Fibroblast of mammary gland (primary cell): Measurements from ENCODE around the gene DNAJC5G.

Experiments
- DNase-seq: peaks from one replicate; pipeline ENCODE4 v3.0.0-alpha.2; 2010; ENCODE audit warnings: low read depth
- H3K4me3 ChIP-seq: 2 replicates; pipeline ENCODE4 v1.5.1; 2011; ENCODE audit warnings: low read depth, mild to moderate bottlenecking, low read length, moderate library complexity; ENCODE audit not compliant: control insufficient read depth
- CTCF ChIP-seq: conservative IDR thresholded peaks from 2 replicates; pipeline ENCODE4 v1.5.1; 2011; ENCODE audit warnings: low read depth, low read length, inconsistent platforms; ENCODE audit not compliant: control insufficient read depth, insufficient read depth

The DNAJC5G gene

GRCh38 chr2:27236626-27237025 is 38.6 kb upstream of the DNAJC5G start:
- no peak for DNase-seq
- TF ChIP-seq CTCF: no peak
- H3K4me3 ChIP-seq: no peak overlapping the region

GRCh38 chr2:27237341-27237945 is 37.8 kb upstream of the DNAJC5G start:
- DNase-seq: no peak

GRCh38 chr2:27238976-27239375 is 36.3 kb upstream of the DNAJC5G start:
- no peak overlapping the region for H3K4me3 ChIP-seq
- TF ChIP-seq CTCF: no peak
- DNase-seq: no peak

More at GRCh38 chr2:27237341-27237945, 37.8 kb upstream of the DNAJC5G start:
- TF ChIP-seq CTCF: no peak
- H3K4me3 ChIP-seq: no peak overlapping the region

GRCh38 chr2:27240406-27240805 is 34.8 kb upstream of the DNAJC5G start:
- no peak overlapping the region for H3K4me3 ChIP-seq
- DNase-seq: no peak
- no peak for TF ChIP-seq CTCF

- H3K4me3 ChIP-seq: no peak overlapping the region
- TF ChIP-seq CTCF: no peak
- no peak for DNase-seq
Observed at GRCh38 chr2:27241761-27242613, 33.2 kb upstream of the DNAJC5G start.

GRCh38 chr2:27242614-27242951 is 32.6 kb upstream of the DNAJC5G start:
- no peak overlapping the region for H3K4me3 ChIP-seq
- no peak for DNase-seq
- no peak for TF ChIP-seq CTCF
